Measurements from ENCODE around the gene CITED4.

The CITED4 gene

DNA sequence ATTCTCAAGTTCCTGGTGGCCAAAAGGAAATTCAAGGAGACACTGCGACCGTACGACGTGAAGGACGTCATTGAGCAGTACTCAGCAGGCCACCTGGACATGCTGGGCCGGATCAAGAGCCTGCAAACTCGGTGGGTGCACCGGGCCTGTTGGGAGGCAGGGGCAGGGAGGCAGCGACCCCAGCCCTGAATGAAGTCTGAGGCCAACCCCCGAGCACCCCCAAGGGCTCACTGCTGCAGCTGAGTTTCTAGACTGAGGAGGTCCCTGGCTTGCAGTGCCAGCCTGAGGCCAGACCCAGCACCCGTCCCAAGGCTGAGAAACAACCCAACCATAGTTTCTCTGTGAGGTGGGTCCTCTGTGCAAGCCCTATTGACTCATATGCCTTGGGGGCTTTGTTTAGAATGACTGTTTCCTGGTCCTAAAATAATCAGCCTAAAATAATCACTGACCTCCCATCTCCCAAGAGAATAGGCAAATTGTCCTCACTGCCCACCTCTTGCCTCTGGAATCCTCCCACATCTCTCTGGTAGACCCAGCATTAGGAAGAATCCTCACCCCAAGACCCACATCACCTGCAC lies 27.1 kb downstream of the CITED4 start:
- DNase-seq = no peak

DNA sequence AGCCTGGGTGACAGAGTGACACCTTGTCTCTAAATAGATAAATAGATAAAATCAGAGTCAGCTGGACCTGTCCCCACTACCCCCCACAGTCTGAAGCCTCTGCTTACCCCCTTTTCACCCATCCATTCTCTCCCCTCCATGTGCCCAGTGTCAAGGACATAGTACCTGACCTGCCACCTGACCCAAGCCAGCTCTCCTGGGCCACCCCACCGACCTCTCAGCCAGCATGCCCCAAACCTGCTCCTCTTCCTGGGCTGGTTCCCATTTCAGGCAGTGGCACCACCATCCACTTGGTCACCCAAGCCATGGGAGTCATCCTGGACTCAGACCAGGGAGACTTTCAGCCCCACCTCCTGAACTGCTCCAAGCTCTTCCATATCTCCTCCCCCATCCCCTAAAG lies 28.2 kb downstream of the CITED4 start:
- DNase-seq = no peak

DNA sequence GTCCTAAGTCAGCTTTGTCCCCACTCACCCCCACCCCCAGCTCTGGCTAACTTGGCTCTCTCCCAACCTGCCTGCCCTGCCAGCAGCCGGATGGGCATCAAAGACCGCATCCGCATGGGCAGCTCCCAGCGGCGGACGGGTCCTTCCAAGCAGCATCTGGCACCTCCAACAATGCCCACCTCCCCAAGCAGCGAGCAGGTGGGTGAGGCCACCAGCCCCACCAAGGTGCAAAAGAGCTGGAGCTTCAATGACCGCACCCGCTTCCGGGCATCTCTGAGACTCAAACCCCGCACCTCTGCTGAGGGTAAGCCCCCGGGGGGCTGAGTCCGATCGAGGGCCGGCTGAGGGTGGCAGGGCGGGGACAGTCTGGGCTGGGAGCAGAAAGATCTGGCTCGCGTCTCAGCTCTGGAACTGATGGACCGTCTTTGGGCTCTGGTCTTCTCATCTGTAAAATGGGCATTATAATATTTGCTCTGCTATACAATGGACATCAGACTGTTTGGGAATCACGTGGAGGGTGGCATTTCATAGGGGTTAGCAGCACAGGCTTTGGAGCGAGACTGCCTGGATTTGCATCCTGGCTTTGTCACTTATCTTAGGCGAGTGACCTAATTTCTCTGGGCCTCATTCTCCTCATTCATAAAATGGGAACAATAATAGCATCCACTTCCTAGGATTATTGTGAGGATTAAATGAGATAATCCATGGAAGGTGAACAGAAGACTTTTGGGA lies 31.0 kb downstream of the CITED4 start:
- no peak for DNase-seq

DNA sequence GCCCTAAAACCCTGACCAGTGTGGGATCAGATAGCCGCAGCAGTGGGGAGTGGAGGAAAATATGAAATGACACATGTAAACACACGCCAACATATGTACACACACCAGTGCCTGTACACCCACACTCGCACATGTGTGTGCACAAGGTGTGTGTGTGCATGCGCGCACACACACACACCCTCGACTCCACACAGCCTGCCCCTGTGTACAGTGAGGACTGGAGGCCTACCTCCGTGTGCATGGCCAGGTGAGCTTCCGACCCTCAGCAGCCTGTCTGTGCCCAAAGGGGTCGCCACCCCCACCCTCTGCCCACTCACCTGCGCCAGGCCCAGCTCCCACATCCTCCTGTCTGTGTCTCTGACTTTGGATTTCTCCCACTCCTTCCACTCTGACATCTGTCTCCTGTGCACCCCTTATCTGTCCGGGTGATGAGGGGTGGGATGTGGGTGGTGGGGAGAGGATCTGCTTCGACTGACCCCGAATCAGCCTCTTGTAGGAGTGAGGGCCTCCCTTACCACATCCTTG lies 31.7 kb downstream of the CITED4 start:
- no peak for DNase-seq

DNA sequence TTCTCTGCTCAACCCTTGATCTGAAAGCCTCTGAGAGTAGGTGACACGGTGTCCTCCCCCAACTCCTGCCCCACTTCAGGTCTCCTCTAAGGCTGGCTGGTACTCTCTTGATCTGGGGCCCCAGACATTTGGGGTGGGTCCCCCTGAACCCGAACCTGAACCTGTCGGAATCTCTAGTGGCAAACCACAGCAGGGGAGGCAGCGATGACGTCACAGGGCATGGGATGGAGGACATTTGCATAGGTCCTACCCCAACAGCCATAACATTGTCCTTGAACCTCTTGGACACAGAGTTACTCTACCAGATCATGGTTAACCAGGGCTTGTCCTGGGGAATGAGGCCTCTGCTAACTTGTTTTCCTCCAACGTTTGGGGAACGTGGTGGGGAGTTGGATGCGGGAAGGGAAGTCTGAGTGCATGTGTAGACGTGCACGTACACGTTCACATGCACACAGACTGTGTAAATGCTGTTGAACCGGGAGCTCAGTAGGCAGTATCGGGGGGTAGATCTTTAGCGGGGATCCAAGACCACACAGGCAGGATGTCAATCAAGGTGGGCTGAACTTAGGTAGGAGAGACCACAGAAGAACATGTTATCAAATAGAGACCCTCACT lies 32.4 kb downstream of the CITED4 start:
- DNase-seq = no peak

DNA sequence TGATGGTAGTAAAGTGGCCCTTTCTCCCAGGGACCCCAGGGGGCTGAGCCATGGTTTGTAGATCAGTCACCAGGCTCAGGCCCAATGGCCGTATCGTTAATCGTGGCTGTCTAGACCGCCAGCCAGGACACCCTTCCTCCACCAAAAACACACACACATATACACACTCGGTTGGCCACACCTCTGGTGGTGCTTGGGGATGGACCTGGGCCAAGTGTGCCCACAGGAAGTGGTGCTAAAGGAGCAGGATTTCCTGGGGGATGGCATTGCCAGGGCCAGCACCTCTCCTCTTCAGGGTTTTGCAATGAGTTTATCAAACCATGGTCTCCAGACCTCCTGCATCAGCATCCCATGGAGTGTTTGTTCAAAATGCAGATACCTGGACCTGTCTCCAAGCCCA lies 36.2 kb downstream of the CITED4 start:
- no peak for DNase-seq

DNA sequence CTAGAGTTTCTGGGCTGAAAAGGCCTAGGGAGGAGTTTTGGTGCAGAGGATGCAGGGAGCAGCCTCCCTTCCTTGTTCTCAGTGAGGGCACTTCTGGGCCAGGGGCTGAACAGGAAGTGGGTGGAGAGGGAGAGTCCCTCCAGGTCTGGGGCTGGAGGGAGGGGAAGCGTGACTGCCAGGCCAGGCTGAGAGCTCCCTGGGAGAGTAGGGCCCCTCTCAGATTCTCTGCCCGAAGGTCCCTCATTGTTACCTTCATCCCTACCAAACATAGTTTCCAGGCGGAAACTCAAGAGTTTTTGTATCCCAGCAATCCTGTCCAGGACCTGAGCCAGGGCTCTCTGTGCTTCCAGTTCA lies 36.8 kb downstream of the CITED4 start:
- no peak for DNase-seq

DNA sequence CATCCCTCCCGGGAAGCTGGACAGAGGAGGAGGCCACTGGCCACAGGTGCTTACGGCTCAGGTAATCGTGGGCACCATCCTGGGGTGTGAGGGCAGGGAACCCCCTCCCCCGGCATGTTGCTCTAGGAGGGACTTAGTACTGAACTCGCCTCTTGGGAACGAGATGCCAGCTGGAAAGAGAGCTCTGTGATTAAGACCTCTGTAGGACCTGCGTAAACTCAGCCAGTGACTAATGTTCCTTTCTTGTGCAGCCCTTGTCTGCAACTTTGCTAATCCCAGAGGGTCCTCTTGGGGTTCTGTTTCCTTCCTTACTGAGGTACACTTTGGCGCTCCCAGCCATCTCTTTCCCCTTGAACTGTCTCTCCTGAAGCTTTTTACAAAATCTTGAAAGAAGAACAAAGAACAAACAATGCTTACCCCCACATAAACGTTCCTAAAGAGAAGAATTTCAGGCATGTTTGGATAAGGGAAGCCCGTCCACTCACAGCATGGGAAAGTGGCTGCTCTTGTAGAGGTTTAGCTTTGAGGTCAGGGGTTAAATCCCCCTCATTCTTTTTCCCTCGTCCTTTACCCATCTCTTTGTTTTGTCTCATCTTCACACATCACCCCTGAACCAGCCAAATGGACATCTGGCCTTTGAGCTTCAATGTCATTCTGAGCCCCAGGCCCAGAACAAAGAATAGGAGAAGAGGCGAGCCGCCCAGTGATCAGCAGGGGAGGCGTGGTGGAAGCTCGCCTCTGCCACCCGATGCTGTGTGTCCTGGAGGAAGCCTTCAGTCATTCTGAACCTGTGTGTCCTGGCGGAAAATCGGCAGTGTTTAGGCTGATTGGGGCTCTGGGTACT lies 37.4 kb downstream of the CITED4 start:
- DNase-seq = no peak

DNA sequence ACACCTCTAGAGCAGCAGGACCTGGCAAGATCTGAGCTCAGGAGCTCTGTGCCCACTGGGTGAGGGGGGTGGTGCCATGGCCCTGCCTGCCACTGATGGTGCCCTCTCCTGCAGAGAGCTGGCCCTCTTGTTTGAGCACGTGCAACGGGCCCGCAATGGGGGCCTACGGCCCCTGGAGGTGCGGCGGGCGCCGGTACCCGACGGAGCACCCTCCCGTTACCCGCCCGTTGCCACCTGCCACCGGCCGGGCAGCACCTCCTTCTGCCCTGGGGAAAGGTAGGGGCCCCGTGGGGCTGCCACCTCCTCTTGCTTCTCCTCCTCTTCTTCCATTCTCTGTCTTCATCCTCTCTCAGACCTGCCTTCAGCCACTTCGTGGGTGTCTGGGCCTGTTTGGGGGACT lies 38.2 kb downstream of the CITED4 start:
- DNase-seq = no peak

DNA sequence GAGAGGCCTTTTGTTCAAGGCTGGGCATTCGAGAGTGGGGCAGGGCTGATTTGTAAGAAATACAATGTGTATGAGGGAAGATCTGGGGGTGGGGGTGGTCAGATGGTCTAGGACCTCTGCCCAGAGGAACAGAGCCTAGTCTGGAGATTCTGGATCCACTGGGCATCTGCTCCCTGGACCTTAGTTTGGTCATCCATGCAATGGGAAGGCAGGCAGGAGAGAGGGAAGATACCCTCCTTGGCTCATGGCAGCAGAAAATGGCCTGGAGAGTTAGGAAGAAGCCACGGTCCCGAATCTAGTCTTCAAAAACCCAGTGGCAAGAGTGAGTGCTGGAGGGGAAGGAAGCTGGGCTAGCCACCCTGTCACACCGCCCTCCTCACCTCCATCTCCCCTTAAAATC lies 38.8 kb downstream of the CITED4 start:
- DNase-seq = no peak

DNA sequence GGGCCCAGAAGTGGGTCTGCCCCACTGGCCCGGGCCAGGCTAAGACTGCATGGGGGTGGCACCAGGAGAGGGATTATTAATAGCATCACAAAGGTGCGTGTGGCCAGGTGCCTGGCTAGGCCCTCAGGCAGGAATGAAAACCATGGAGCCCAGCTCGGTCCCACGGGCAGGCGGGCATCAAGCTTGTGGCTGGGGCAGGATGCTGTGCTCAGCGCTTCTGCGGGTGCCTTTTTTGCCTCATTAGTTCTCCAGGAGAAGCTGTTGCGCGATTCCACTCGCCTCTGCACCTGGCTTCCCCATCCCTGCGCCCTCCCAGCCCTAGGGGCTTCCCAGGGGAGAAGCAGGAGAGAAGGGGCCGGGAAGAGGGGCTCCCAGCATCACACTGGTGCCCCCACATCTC lies 39.3 kb downstream of the CITED4 start:
- no peak for DNase-seq

DNA sequence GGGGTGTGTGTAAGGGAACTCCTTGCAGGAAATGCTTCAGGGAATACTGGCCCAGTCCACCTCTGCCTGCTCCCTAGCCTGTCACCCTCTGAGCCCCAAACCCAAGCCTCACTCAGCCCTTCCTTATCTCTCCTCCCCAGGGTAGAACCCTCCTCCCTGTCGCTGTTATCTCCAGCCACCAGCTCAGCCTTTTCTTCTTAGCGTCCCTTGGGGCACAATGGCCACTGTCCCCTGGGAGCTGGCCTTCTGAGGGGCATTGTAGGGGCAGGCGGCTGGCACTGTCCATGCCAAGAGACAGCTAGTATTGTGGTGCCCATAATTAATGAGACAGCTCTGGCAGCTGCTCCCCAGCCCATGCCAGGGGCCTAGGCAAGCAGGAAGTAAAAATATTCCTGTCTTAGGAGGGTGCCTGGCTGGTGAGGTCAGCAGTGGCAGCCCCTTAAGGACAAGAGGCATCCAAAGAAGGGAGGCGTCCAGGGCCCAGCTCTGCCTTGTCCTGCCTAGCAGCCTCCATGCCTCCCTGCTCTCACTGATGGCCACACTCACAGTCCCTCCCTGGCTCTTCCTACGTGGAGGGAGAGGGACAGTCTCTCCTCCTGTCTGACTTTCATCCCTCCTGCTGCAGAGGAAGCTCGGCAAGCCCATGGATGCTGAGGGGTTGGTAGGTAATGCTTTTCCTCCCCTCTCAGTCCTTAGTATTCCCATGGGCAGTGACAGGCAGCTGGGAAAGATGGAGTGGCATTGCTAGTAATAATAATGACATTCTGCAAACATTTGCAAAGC lies 41.1 kb downstream of the CITED4 start:
- DNase-seq = peak in 42 of 51 donors; percentile 5 to 83 (median 45)

DNA sequence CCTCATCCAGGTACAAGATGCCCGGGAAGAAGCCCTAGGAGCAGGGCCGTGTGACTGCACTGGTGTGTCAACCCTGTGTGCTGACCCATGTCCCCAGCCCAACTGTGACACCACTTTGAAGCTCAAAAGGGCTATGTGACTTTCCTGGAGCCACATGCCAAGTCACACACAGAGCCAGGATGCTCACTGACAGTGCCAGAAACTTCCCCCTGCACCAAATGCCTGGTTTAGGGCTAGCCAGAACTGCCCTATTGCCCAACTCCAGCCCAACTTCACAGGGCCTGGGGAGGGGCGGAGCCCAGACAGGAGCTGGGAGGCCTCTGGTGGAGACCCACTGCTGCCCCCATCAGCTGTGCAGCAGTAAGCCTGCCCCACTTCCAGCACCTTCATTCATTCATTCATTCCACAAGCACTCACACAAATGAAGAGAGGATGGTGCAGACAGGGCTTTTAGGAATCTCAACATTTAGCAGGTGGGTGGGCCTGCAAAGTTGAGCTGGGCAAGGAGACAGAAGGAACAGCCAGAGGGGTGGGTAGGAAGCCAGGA lies 41.8 kb downstream of the CITED4 start:
- DNase-seq = no peak

DNA sequence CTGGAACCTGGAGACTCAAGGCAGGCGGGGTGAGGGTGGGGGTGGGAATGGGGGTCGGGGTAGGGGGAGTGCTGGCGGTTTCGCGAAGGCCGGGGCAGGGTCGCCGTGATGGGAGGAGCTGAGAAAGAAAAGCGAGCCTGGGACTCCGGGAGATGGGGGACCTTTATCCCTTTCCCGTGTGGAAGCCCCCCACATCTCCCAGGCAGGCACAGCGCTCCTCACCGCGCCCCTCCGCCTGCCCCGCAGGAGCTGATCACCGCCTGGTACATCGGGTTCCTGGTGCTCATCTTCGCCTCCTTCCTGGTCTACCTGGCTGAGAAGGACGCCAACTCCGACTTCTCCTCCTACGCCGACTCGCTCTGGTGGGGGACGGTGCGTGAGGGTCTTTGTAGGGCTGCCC lies 43.1 kb downstream of the CITED4 start:
- no peak for DNase-seq

DNA sequence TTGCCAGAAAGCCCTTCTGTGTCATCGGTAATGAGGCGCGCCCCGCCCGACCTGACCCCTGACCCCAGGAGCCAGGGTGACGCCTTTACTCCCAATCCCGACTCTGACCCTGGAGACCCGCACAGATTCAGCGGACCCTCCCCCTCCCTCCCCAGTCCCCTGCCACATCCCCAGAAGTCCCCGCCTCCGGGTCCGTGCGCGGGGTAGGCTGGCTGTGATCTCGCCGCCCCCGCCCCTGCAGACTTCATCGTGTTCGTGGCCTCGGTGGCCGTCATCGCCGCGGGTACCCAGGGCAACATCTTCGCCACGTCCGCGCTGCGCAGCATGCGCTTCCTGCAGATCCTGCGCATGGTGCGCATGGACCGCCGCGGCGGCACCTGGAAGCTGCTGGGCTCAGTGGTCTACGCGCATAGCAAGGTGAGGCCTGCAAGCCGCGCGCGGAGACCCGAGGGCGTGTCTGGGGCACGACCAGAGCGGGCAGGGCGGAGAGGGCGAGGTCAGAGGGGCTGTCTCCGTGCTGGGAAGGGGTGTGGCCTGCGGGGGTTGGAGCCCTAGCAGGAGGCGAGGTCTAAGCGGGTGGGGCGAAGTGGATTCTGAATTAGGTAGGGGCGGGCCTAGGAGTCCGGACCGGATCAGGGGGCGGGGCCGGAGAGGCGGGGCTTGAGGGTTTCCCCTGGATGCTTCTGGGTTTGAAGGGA lies 43.8 kb downstream of the CITED4 start:
- peak in 13 of 51 donors; percentile 4 to 49 (median 23) for DNase-seq

DNA sequence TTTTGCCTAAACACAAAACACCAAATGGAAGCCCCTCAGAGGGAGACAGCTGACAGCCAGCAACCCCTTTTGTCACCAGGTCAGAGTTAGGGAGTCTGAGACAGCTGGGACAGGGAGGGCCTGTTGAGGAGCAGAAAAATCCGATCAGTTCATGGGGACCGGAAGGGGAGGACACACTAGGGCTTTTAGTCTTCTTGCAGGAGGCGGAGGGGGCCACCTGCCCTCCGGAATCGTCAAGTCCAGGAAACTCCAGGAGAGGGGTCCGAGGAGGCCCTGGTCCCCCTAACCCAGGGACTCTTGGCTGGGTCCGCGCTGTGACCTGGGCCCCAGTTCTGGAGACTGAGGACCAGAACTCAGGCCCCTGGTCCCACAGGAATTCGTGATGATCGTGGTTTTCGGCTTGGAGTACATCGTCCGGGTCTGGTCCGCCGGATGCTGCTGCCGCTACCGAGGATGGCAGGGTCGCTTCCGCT lies 44.3 kb downstream of the CITED4 start:
- no peak for DNase-seq

DNA sequence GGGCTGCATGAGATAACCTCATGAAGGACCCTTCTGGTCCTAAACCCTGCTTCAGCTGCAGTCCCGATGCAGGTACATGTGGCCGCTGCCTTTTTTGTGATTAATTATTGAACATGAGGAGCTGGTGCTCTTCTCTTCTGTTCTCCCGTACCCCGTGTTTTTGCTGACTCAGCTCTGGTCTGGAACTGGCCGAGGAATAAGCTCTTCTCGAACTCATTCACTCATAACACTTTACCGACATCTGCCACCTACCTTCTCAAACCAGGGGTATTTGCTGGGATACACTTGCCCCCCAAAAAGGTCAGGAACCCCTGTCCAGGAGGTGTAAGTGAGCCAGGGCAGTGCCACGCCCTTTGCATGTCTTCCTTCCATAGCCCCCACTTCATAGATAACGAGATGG lies 46.7 kb downstream of the CITED4 start:
- no peak for DNase-seq
